ENCODE measurements around the gene MITF. TPM values are rescaled to one million over a fixed set of nuclear protein-coding genes. Genes with fewer than 3 reads are reported as not detected.

MITF gene
- polyA plus RNA-seq, 1 donor (not counting 4 experiments of a cell fraction or from before 2014, with no cell fraction given) = 2.7 TPM

DNA sequence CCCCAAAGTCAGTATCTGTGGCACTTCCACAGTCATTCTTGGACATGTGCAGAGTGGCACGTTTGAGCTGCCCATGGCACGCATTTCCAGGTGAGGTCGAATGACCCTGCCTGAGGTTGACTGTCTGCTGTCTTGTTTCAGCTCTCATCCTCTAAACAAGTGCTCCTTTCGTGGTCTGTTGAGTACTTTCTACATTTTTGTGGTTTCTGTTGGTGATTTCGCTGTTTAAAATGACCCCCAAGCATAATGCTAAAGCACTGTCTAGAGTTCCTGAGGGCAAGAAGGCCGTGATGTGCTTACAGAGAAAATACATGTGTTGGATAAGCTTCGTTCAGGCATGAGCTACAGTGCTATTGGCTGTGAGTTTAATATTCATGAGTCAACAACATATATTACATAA is 220.3 kb downstream of the MITF start:
- Histone ChIP-seq H3K27ac (ENCODE audit: control insufficient read depth, insufficient read depth, low read length) (no peak overlapping the region), H4K20me1 (ENCODE audit: control insufficient read depth, extremely low read depth, insufficient read depth, low read length) (no peaks in the 10 kb centered on the region), H3K9me3 (ENCODE audit: control insufficient read depth, low read depth, low read length) (no peaks in the 10 kb centered on the region), H3K4me2 (ENCODE audit: control insufficient read depth, extremely low read depth, insufficient read depth, low read depth, low read length) (no peak overlapping the region), H3K9me1 (ENCODE audit: control insufficient read depth, extremely low read depth, insufficient read depth, low read length) (no peaks in the 10 kb centered on the region), H3K79me2 (ENCODE audit: control insufficient read depth, insufficient read depth, low read length) (no peaks in the 10 kb centered on the region), H3K36me3 (ENCODE audit: control insufficient read depth in 2 of 2, extremely low read depth in 1 of 2, insufficient read depth in 2 of 2, low read length in 2 of 2) (no peaks in the 10 kb centered on the region), H3K4me1 (ENCODE audit: control insufficient read depth, extremely low read depth, insufficient read depth, low read length) (no peaks in the 10 kb centered on the region), H3K9ac (ENCODE audit: control insufficient read depth, extremely low read depth, insufficient read depth, low read length) (no peak overlapping the region), H3K27me3 (ENCODE audit: control insufficient read depth, extremely low read depth, insufficient read depth, low read length) (no peaks in the 10 kb centered on the region), H3K4me3 (ENCODE audit: control insufficient read depth in 2 of 3, extremely low read depth in 1 of 3, insufficient read depth in 2 of 3, low read depth in 1 of 3, low read length in 3 of 3) (no peak overlapping the region), H2AFZ (ENCODE audit: control insufficient read depth, low read length) (no peak overlapping the region)
- no peak for FAIRE-seq
- no peak for DNase-seq (ENCODE audit: low read depth, low spot score)
- dilution Hi-C loops (cut with MboI; ENCODE audit: extremely low pct_ligation_motif_present, low sequenced_read_pairs) = loop anchor here (25.0 kb wide), 1 partner anchor 272 kb away; no protein-coding TSS in a partner anchor
- TF ChIP-seq, protein P1, sequence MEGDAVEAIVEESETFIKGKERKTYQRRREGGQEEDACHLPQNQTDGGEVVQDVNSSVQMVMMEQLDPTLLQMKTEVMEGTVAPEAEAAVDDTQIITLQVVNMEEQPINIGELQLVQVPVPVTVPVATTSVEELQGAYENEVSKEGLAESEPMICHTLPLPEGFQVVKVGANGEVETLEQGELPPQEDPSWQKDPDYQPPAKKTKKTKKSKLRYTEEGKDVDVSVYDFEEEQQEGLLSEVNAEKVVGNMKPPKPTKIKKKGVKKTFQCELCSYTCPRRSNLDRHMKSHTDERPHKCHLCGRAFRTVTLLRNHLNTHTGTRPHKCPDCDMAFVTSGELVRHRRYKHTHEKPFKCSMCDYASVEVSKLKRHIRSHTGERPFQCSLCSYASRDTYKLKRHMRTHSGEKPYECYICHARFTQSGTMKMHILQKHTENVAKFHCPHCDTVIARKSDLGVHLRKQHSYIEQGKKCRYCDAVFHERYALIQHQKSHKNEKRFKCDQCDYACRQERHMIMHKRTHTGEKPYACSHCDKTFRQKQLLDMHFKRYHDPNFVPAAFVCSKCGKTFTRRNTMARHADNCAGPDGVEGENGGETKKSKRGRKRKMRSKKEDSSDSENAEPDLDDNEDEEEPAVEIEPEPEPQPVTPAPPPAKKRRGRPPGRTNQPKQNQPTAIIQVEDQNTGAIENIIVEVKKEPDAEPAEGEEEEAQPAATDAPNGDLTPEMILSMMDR (optimal IDR thresholded peaks at IDR 0.05 in 1 of 3, IDR thresholded peaks at IDR 0.05 in 1 of 3, conservative IDR thresholded peaks at IDR 0.05 in 1 of 3; ENCODE audit: extremely low read depth in 1 of 3, insufficient read depth in 2 of 3, low read length in 3 of 3) = no peak
- TF ChIP-seq EZH2 (IDR thresholded peaks at IDR 0.05; ENCODE audit: low read length) = no peak

GRCh38 chr3:69961706-69962439 is 222.6 kb downstream of the MITF start:
- no peaks in the 10 kb centered on the region for H3K27me3 ChIP-seq (ENCODE audit: control insufficient read depth, extremely low read depth, insufficient read depth, low read length)
- no peak for TF ChIP-seq EZH2 (IDR thresholded peaks at IDR 0.05; ENCODE audit: low read length)
- TF ChIP-seq, protein P1 (optimal IDR thresholded peaks at IDR 0.05 in 1 of 3, IDR thresholded peaks at IDR 0.05 in 1 of 3, conservative IDR thresholded peaks at IDR 0.05 in 1 of 3; ENCODE audit: extremely low read depth in 1 of 3, insufficient read depth in 2 of 3, low read length in 3 of 3) = no peak
- no peak overlapping the region for H3K4me2 ChIP-seq (ENCODE audit: control insufficient read depth, extremely low read depth, insufficient read depth, low read depth, low read length)
- no peaks in the 10 kb centered on the region for H3K79me2 ChIP-seq (ENCODE audit: control insufficient read depth, insufficient read depth, low read length)
- no peak overlapping the region for H3K9ac ChIP-seq (ENCODE audit: control insufficient read depth, extremely low read depth, insufficient read depth, low read length)
- H2AFZ ChIP-seq (ENCODE audit: control insufficient read depth, low read length) = no peak overlapping the region
- DNase-seq (ENCODE audit: low read depth, low spot score) (no peak), FAIRE-seq (no peak)
- dilution Hi-C loops (cut with MboI; ENCODE audit: extremely low pct_ligation_motif_present, low sequenced_read_pairs) = loop anchor here (25.0 kb wide), 1 partner anchor 275 kb away; no protein-coding TSS in a partner anchor
- H3K36me3 ChIP-seq (ENCODE audit: control insufficient read depth in 2 of 2, extremely low read depth in 1 of 2, insufficient read depth in 2 of 2, low read length in 2 of 2) = no peaks in the 10 kb centered on the region
- H3K4me3 ChIP-seq (ENCODE audit: control insufficient read depth in 2 of 3, extremely low read depth in 1 of 3, insufficient read depth in 2 of 3, low read depth in 1 of 3, low read length in 3 of 3) = no peak overlapping the region
- no peaks in the 10 kb centered on the region for H4K20me1 ChIP-seq (ENCODE audit: control insufficient read depth, extremely low read depth, insufficient read depth, low read length)
- no peaks in the 10 kb centered on the region for H3K9me3 ChIP-seq (ENCODE audit: control insufficient read depth, low read depth, low read length)
- no peaks in the 10 kb centered on the region for H3K9me1 ChIP-seq (ENCODE audit: control insufficient read depth, extremely low read depth, insufficient read depth, low read length)
- no peak overlapping the region for H3K27ac ChIP-seq (ENCODE audit: control insufficient read depth, insufficient read depth, low read length)
- H3K4me1 ChIP-seq (ENCODE audit: control insufficient read depth, extremely low read depth, insufficient read depth, low read length) = no peaks in the 10 kb centered on the region

All from keratinocyte (primary cell).